Fibroblast of villous mesenchyme (primary cell): Measurements from ENCODE around the gene TSEN15. TPM values are rescaled to one million over a fixed set of nuclear protein-coding genes. Genes with fewer than 3 reads are reported as not detected.

Experiments
- DNase-seq: peaks from one replicate; pipeline ENCODE4 v3.0.0-alpha.2; 2010; ENCODE audit warnings: low read depth
- H3K4me3 ChIP-seq: 2 replicates; pipeline ENCODE4 v1.5.1; 2011; ENCODE audit warnings: low read depth, mild to moderate bottlenecking, low read length
- total RNA-seq: library from RNA; depleted of rRNA; stranded (reverse); fragments of >200 nt; gene quantifications from 2 replicates; pipeline ENCODE4 v1.2.3, GENCODE V29; 2012
- TF ChIP-seq, protein P1 (sequence below): IDR thresholded peaks from 2 replicates; pipeline ENCODE4 v1.5.1; 2012; ENCODE audit warnings: low read depth, mild to moderate bottlenecking, low read length; ENCODE audit not compliant: insufficient read depth

TSEN15 gene
- total RNA-seq, 1 donor, result 53.5 TPM

GRCh38 chr1:184052194-184052559, 647 bp downstream of the TSEN15 start:
- no peak for DNase-seq
- peak overlapping the region; percentile 85 for H3K4me3 ChIP-seq
- TF ChIP-seq, protein P1, sequence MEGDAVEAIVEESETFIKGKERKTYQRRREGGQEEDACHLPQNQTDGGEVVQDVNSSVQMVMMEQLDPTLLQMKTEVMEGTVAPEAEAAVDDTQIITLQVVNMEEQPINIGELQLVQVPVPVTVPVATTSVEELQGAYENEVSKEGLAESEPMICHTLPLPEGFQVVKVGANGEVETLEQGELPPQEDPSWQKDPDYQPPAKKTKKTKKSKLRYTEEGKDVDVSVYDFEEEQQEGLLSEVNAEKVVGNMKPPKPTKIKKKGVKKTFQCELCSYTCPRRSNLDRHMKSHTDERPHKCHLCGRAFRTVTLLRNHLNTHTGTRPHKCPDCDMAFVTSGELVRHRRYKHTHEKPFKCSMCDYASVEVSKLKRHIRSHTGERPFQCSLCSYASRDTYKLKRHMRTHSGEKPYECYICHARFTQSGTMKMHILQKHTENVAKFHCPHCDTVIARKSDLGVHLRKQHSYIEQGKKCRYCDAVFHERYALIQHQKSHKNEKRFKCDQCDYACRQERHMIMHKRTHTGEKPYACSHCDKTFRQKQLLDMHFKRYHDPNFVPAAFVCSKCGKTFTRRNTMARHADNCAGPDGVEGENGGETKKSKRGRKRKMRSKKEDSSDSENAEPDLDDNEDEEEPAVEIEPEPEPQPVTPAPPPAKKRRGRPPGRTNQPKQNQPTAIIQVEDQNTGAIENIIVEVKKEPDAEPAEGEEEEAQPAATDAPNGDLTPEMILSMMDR, result no peak

- H3K4me3 ChIP-seq, result peak overlapping the region; percentile 85
- TF ChIP-seq, protein P1, result no peak
- DNase-seq, result no peak
Observed at GRCh38 chr1:184052750-184053149, 1.2 kb downstream of the TSEN15 start.

DNA sequence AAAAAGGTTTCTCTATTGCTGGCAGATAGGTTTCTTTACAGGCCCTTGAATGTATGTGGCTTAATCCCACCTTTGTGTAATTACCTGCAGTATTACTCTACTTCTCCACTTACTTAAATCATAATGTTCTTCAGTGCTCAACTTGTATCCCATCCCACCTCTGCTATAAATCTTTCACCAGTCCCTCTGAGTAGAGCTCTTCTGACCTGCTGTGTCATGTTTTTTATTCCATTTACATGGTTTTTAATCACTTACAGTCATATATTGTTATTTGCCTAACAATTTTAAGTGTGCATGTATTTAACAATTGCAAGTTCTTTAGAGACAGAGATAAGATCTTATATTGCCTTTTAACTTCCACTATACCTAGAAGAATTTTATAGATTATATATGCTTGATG, 2.4 kb downstream of the TSEN15 start:
- no peak overlapping the region for H3K4me3 ChIP-seq
- no peak for DNase-seq
- TF ChIP-seq, protein P1, result no peak

DNA sequence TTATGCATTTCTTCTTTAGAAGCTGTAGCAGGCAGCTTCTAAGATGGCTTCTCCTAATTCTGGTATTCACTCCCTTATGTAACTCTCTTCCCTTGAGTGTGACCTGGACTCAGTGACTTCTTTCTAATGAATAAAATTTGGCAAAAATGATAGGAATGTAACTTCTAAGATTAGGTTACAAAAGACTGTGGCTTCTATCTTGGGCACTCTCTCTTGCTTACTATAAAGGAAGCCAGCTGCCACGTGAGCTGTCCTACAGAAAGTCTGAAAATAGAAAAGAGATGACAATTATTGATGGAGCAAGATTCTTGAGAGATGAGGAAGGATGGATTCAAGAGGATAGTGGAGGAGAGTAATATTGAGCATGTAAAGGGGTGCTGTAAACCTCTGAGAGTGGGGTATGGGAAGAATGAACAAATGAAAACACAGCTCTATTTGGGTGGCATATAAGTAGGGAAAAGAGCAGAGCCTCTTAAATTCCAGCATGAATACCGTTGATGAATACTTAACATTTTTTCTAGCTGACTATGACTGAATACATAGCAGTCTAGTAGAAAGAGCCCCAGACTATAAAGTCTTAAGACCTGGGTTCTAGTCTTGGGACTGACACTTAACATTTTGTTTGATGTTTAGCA, 5.5 kb downstream of the TSEN15 start:
- DNase-seq, result peak; percentile 54
- TF ChIP-seq, protein P1, result no peak
- peak overlapping the region; percentile 2 for H3K4me3 ChIP-seq

DNA sequence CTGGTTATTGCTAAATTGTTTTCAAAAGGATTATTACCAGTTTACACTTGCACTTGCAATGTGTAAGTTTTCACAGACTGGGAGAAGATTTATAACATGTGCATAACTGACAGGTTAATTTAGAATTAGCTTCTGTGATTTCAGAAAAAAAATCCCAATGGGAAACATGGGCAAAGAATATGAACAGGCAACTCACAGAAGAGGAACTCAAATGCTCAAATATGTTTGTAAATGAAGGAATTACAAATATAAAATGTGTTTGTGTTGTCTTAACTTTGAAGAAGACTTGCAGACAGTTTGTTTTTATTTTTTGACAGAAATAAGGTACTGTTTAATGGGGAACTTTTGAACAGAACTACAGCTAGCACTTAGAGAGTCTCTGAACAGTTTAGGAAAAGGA, 8.4 kb downstream of the TSEN15 start:
- H3K4me3 ChIP-seq, result no peak overlapping the region
- DNase-seq, result no peak
- TF ChIP-seq, protein P1, result no peak

DNA sequence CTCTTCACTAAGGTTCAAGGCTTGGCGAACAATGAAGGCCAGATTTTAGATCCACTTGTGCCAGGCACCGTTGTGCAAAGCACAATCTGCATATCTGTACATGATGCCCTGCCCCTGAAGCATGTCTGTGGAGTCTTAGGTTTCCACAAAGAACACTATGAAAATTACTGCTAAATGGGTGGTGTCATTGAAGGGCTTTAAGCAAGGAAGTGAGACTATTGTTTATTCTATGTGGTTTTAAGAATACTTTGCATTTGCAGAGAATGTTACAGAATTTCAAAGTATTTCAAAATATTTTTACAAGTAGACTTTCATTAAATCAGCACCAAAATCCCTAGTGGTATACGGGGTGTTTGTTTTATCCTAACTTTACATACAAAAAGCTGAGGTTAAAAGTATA, 8.8 kb downstream of the TSEN15 start:
- TF ChIP-seq, protein P1, result no peak
- DNase-seq, result peak; percentile 74
- no peak overlapping the region for H3K4me3 ChIP-seq
